Left ventricle myocardium inferior (tissue), 1 donor: ENCODE results near the gene SMYD4. TPM values are rescaled to one million over a fixed set of nuclear protein-coding genes. Genes with fewer than 3 reads are reported as not detected.
"Not testable (repeated sequence)": the region's sequence is repeated elsewhere in the genome, so short reads cannot be mapped to it uniquely, and the experiment has no call there.

Experiments used
- DNase-seq: peaks from one replicate; pipeline ENCODE4 v3.0.0-alpha.2; 2020
- H3K27ac ChIP-seq: fragments of 200-600 bp; replicated peaks from 2 replicates; pipeline ENCODE4 v1.8.0; 2021
- H3K27me3 ChIP-seq: fragments of 200-600 bp; 2 replicates; pipeline ENCODE4 v1.8.0; 2021; ENCODE audit warnings: low read depth
- H3K36me3 ChIP-seq: fragments of 200-600 bp; 2 replicates; pipeline ENCODE4 v1.8.0; 2021
- H3K4me1 ChIP-seq: fragments of 200-600 bp; 2 replicates; pipeline ENCODE4 v1.8.0; 2021
- H3K4me3 ChIP-seq: fragments of 200-600 bp; 2 replicates; pipeline ENCODE4 v1.8.0; 2021; ENCODE audit warnings: mild to moderate bottlenecking, moderate library complexity
- H3K9me3 ChIP-seq: fragments of 200-600 bp; replicated peaks from 2 replicates; pipeline ENCODE4 v1.8.0; 2021
- CTCF ChIP-seq: fragments of 200-600 bp; IDR thresholded peaks from 2 replicates; pipeline ENCODE4 v1.8.0; 2021; ENCODE audit warnings: antibody characterized with exemption, mild to moderate bottlenecking, borderline replicate concordance
- intact Hi-C: fragments of 100-400 bp; cut with micrococcal nuclease; formaldehyde crosslinking; loops from one replicate; pipeline ENCODE4 v1.11.0; 2022
- total RNA-seq: library from RNA; stranded (reverse); fragmentation: NEBNext Ultra II Directional; extraction: Animal tissue kit (Norgen Biotek cat#: 25700); gene quantifications from one replicate; pipeline ENCODE4 v1.2.1, GENCODE V29; 2021
- donor health status: DM: no; HTN: yes; CAD: no; lungs with severe emphysema.

SMYD4 gene
- total RNA-seq, 1 donor from 2014 or later: 13.7 TPM

DNA sequence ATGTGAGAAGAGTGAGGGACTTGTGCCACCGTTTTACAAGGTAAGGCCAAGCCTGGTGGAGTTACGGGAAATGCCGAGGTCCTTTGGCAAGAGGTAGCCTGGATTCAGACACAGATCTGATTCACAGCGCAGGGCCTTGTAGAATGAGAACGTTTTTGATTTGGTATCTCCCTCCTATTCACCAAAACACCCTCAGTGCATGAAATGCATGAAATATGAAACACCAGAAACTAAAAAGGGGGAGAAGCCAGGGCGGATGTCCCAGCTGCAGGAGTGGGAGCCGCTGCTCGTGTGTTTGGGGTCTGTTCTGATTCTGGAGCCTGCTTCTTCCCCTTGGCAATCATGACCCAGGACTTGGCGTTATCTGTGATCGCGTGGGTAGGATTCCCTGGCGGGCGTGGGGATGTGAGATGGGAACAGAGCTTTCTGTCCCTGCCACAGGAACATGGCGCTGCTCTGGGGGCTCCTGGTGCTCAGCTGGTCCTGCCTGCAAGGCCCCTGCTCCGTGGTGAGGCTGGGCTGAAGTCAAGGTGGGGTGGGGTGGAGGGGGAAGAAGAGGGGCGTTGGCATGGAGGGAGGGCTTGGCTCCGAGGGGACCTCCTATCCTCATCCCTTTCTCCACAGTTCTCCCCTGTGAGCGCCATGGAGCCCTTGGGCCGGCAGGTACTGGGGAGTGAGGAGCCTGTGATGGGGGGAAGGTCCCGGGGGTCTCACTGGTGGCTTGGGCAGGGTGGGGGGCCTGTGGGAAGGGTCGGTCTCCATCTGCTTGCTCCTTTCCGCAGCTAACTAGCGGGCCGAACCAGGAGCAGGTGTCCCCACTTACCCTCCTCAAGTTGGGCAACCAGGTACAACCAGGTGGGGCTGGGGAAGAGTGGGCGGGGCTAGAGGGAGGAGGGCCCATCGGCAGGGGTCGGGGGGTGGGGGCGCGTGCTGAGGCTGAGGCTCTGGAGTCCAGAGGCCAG lies 84.9 kb downstream of the SMYD4 start:
- H3K27ac ChIP-seq: peak overlapping the region; percentile 38
- no peak for DNase-seq

DNA sequence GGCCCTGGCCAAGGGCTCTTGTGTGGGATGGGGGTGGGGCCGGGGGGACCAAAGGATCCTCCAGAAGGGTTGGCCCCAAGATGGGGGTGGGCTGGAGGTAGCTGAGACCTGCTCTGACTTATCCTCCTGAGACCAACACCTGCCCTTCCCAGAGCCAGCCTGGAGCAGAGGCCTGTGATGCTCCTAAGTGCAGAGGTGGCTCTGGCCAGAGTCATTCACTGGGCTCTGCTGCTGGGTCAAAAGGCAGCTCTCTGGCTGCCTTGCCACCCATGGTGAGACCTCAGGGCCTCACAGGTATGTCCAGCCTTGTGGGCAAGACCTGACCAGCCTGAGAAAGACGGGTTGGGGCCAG lies 86.6 kb downstream of the SMYD4 start:
- TF ChIP-seq CTCF: no peak
- Histone ChIP-seq H3K27me3 (no peaks in the 10 kb centered on the region), H3K4me3 (no peak overlapping the region), H3K27ac (no peak overlapping the region), H3K9me3 (no peaks in the 10 kb centered on the region), H3K4me1 (peaks cover 12% of the 10 kb centered on the region), H3K36me3 (peaks cover 2% of the 10 kb centered on the region)
- intact Hi-C loops: no loop called here
- DNase-seq: no peak

More for the DNA sequence above, 84.9 kb downstream of the SMYD4 start:
- intact Hi-C loops: no loop called here
- Histone ChIP-seq H3K4me1 (peaks cover 10% of the 10 kb centered on the region), H3K9me3 (no peaks in the 10 kb centered on the region), H3K27me3 (no peaks in the 10 kb centered on the region), H3K36me3 (no peaks in the 10 kb centered on the region), H3K4me3 (no peak overlapping the region)
- no peak for TF ChIP-seq CTCF

DNA sequence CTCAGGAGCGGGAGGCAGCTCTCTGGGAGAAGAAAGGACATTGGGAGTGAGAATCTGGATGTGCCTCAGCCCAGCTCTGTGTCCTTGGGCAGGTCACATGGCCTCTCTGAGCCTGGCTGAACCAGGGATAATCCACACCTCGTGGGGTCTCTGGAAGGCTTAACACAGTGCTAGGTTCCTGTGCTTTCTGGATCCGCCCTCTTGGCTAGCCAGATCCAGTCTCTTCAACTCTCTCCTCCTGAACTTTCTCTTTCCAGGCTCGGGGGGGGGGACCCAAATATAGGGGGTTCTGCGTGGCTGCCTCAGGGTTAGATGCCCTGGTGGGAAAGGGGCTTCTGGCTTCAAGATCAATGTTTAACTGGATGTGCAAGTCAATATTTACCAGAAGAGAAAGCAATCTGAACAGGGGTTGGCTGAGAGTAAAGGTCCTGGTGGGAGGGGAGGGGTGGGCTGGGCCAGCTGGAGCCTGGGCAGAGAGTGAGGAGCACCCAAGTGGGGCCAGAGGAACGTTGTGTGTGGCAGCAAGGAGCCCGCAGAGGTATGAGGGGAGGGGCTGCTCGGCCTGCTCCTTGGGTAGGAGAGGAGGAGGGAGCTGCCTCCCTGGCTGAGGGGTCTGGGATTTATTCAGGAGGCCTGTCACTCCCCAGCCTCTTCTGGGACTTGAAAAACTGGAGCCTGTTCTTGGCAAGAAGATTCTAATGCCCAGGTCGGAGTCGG lies 87.2 kb downstream of the SMYD4 start, which contains the start of gene SERPINF2:
Gene SERPINF2, plus strand, starts transcription at position 501 of the 717 bp plus-strand sequence. CDS start 2,125 bp downstream, outside the sequence.
- no peak within 1 kb of the TSS for H3K27ac ChIP-seq
- H3K4me3 ChIP-seq: no peak within 1 kb of the TSS
- no peak for DNase-seq
- H3K9me3 ChIP-seq: no peaks in the 10 kb centered on the region
- H3K27me3 ChIP-seq: no peaks in the 10 kb centered on the region
- peaks cover 16% of the 10 kb centered on the region for H3K4me1 ChIP-seq
- no peak for TF ChIP-seq CTCF
- intact Hi-C loops: no loop called here
- H3K36me3 ChIP-seq: peaks cover 8% of the 10 kb centered on the region

DNA sequence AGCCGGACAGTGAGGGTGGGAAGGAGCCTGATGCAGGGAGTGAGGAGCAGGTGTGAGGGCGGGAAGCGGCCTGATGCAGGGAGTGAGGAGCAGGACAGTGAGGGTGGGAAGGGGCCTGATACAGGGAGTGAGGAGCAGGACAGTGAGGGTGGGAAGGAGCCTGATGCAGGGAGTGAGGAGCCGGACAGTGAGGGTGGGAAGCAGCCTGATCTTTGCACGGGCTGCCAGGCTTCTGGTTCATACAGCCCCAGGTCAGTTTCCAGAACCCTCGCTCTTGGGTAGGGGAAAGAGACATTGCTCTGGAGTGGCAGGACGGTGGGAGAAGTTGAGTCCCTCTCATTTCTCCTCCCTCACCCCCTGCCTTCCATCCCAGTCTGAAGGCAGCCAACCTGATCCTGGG lies 87.8 kb downstream of the SMYD4 start:
- H3K4me1 ChIP-seq: peaks cover 16% of the 10 kb centered on the region
- H3K27me3 ChIP-seq, intact Hi-C loops: not testable (repeated sequence)

DNA sequence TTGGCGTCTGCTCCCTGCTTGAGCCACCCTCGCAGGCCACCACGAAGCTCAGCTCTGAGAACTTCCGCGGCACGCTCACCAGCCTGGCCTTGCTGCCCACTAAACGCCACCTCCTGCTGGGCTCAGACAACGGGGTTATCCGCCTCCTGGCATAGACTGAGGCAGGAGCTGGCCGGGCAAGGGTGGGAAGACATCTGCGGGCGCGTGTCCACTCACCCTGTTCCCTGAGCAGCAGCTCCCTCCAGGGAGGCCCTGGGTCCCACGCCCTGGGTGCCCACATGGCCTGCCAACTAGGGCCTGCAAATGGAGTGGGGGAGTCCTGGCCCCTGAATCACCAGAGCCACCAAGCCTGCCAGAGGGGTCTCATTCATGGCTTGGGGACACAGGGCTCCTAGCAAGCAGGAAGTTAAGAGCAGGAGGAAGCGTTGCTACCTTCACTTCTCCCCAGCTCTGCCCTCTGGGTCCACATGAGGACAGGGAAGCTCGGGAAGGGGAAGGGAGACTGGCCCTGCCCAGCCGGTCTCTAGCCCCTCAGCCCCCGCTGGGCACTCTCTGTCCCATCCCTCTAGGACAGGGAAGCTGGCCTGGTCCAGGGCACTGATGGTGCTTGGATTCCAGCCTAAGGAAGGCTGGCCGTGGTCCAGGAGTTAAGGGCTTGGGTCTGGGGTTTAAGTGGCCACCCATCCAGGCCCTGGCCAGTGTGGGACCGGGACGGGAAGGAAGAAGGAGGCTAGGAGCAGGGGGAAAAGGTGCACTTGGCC lies 92.0 kb downstream of the SMYD4 start:
- Histone ChIP-seq H3K27me3 (no peaks in the 10 kb centered on the region), H3K36me3 (peaks cover 37% of the 10 kb centered on the region), H3K4me3 (no peak overlapping the region), H3K4me1 (peaks cover 24% of the 10 kb centered on the region), H3K27ac (no peak overlapping the region), H3K9me3 (no peaks in the 10 kb centered on the region)
- intact Hi-C loops: no loop called here
- TF ChIP-seq CTCF: no peak
- no peak for DNase-seq

More for the DNA sequence above, 87.8 kb downstream of the SMYD4 start:
- not testable (repeated sequence) for H3K4me3 ChIP-seq, H3K27ac ChIP-seq, H3K9me3 ChIP-seq, DNase-seq
- H3K36me3 ChIP-seq: peaks cover 13% of the 10 kb centered on the region
